H1 (cell line): ENCODE data around the gene PCDH9. TPM values are rescaled to one million over a fixed set of nuclear protein-coding genes. Genes with fewer than 3 reads are reported as not detected.

Experiments used
- CTCF ChIA-PET: fragments of 300-600 bp; sonication (Branson Sonifier 250); formaldehyde crosslinking; loops from one replicate; lab custom pipeline; 2021; ENCODE audit not compliant: partially characterized antibody; lab: Charles Lee
- POLR2A ChIA-PET: fragments of 300-600 bp; sonication (Branson Sonifier 250); formaldehyde crosslinking; loops from one replicate; lab custom pipeline; 2021; ENCODE audit warnings: inconsistent platforms; ENCODE audit not compliant: partially characterized antibody; lab: Charles Lee
- DNase-seq, 2 experiments: peaks; one replicate each; pipeline versions ENCODE4 v3.0.0 to v3.0.0-alpha.2; 2010 to 2022; ENCODE audit warnings: low spot score in 2 of 2, low read depth in 1 of 2, mixed read lengths in 1 of 2
- FAIRE-seq: peaks from 2 replicates; lab custom pipeline; 2011; peaks lifted over from hg19 to GRCh38; lab: Jason Lieb, UNC
- H2AFZ ChIP-seq: 2 replicates; pipeline ENCODE4 v1.8.1; 2012; ENCODE audit warnings: low read length, inconsistent platforms
- H2AK5ac ChIP-seq: 2 replicates; pipeline ENCODE4 v1.6.1; 2013; ENCODE audit warnings: low read depth, low read length
- H2BK120ac ChIP-seq: replicated peaks from 2 replicates; pipeline ENCODE3; 2013; ENCODE audit warnings: low read depth, low read length, inconsistent platforms
- H2BK12ac ChIP-seq: 2 replicates; pipeline ENCODE4 v1.6.1; 2013; ENCODE audit warnings: low read depth, low read length
- H2BK15ac ChIP-seq: 2 replicates; pipeline ENCODE4 v1.6.1; 2013; ENCODE audit warnings: low read length
- H2BK20ac ChIP-seq: 2 replicates; pipeline ENCODE4 v1.6.1; 2013; ENCODE audit warnings: low read length
- H2BK5ac ChIP-seq: 2 replicates; pipeline ENCODE4 v1.6.1; 2013; ENCODE audit warnings: low read depth, low read length
- H3K14ac ChIP-seq: 2 replicates; pipeline ENCODE4 v1.6.1; 2013; ENCODE audit warnings: inconsistent platforms; ENCODE audit not compliant: insufficient read length
- H3K18ac ChIP-seq: 2 replicates; pipeline ENCODE4 v1.6.1; 2013; ENCODE audit warnings: low read length; ENCODE audit errors: extremely low read depth
- H3K23ac ChIP-seq: 2 replicates; pipeline ENCODE4 v1.6.1; 2013; ENCODE audit warnings: inconsistent platforms; ENCODE audit not compliant: insufficient read length
- H3K23me2 ChIP-seq: 2 replicates; pipeline ENCODE4 v1.6.1; 2013; ENCODE audit warnings: low read depth, low read length
- H3K27ac ChIP-seq: 2 replicates; pipeline ENCODE4 v1.6.1; 2011; ENCODE audit warnings: low read depth, low read length, inconsistent platforms
- H3K27me3 ChIP-seq, 4 experiments: replicated peaks in 1 of 4; 1 replicate in 1 of 4; 2 replicates in 3 of 4; pipeline versions ENCODE4 v1.6.1 to v1.8.1; 2011 to 2013; ENCODE audit warnings: low read length in 3 of 4, mild to moderate bottlenecking in 3 of 4, inconsistent platforms in 2 of 4, mixed read lengths in 2 of 4, moderate library complexity in 1 of 4; ENCODE audit not compliant: control insufficient read depth in 3 of 4, insufficient read depth in 3 of 4; ENCODE audit errors: extremely low read depth in 1 of 4
- H3K36me3 ChIP-seq, 4 experiments: 2 replicates each; pipeline versions ENCODE4 v1.6.1 to v1.8.1; 2011 to 2013; ENCODE audit warnings: mild to moderate bottlenecking in 4 of 4, low read length in 3 of 4, moderate library complexity in 2 of 4, control low read depth in 1 of 4, inconsistent platforms in 1 of 4; ENCODE audit not compliant: insufficient read depth in 4 of 4, control insufficient read depth in 2 of 4
- H3K4ac ChIP-seq: replicated peaks from 2 replicates; pipeline ENCODE3; 2013; ENCODE audit warnings: low read length, low read depth, mixed read lengths, inconsistent platforms; ENCODE audit not compliant: insufficient read length
- H3K4me1 ChIP-seq, 4 experiments: replicated peaks in 1 of 4; 1 replicate in 1 of 4; 2 replicates in 3 of 4; pipeline versions ENCODE4 v1.6.1 to v1.8.1; 2011 to 2013; ENCODE audit warnings: low read length in 3 of 4, inconsistent platforms in 2 of 4, mixed read lengths in 1 of 4; ENCODE audit not compliant: insufficient read depth in 4 of 4, control insufficient read depth in 3 of 4
- H3K4me2 ChIP-seq, 2 experiments: 2 replicates each; pipeline versions ENCODE4 v1.6.1 to v1.8.1; 2011 to 2013; ENCODE audit warnings: low read depth in 2 of 2, low read length in 2 of 2, control low read depth in 1 of 2, inconsistent platforms in 1 of 2, mild to moderate bottlenecking in 1 of 2; ENCODE audit not compliant: insufficient read depth in 1 of 2
- H3K4me3 ChIP-seq, 4 experiments: fragments of 200-600, 300-600 bp in 1 of 4; sonication (generic), shearing (Covaris generic), sonication (Bioruptor Twin) in 1 of 4; 2 replicates each; pipeline versions ENCODE4 v1.5.1 to v1.8.1; 2011 to 2016; ENCODE audit warnings: low read length in 4 of 4, low read depth in 3 of 4, control low read depth in 2 of 4, inconsistent platforms in 2 of 4, mild to moderate bottlenecking in 2 of 4, mixed read lengths in 1 of 4, moderate library complexity in 1 of 4; ENCODE audit not compliant: insufficient read depth in 2 of 4; ENCODE audit errors: extremely low read depth in 1 of 4
- H3K56ac ChIP-seq: replicated peaks from 2 replicates; pipeline ENCODE3; 2013; ENCODE audit warnings: low read depth, mild to moderate bottlenecking, mixed read lengths, low read length, inconsistent platforms; ENCODE audit not compliant: insufficient read length
- H3K79me1 ChIP-seq: 2 replicates; pipeline ENCODE4 v1.6.1; 2013; ENCODE audit warnings: low read depth, low read length, control low read depth
- H3K79me2 ChIP-seq, 2 experiments: 2 replicates each; pipeline versions ENCODE4 v1.6.1 to v1.8.1; 2012 to 2013; ENCODE audit warnings: low read length in 2 of 2, mild to moderate bottlenecking in 2 of 2, inconsistent platforms in 1 of 2; ENCODE audit not compliant: insufficient read depth in 2 of 2, control insufficient read depth in 1 of 2
- H3K9ac ChIP-seq, 4 experiments: replicated peaks in 1 of 4; 1 replicate in 1 of 4; 2 replicates in 3 of 4; pipeline versions ENCODE4 v1.6.1 to v1.8.1; 2011 to 2013; ENCODE audit warnings: low read depth in 3 of 4, low read length in 3 of 4, control low read depth in 2 of 4, mild to moderate bottlenecking in 2 of 4, moderate library complexity in 2 of 4, inconsistent platforms in 1 of 4; ENCODE audit errors: extremely low read depth in 1 of 4
- H3K9me3 ChIP-seq, 2 experiments: 2 replicates each; pipeline versions ENCODE4 v1.6.1 to v1.8.1; 2012 to 2013; ENCODE audit warnings: mild to moderate bottlenecking in 2 of 2, moderate library complexity in 2 of 2, control low read depth in 1 of 2, inconsistent platforms in 1 of 2, low read depth in 1 of 2, low read length in 1 of 2, mixed read lengths in 1 of 2; ENCODE audit not compliant: insufficient read depth in 2 of 2
- H4K20me1 ChIP-seq, 2 experiments: replicated peaks in 1 of 2; 2 replicates each; pipeline versions ENCODE3 to v1.8.1; 2011 to 2013; ENCODE audit warnings: inconsistent platforms in 2 of 2, low read length in 2 of 2, mild to moderate bottlenecking in 1 of 2; ENCODE audit not compliant: insufficient read depth in 2 of 2, control insufficient read depth in 1 of 2
- H4K5ac ChIP-seq: 2 replicates; pipeline ENCODE4 v1.6.1; 2013; ENCODE audit warnings: low read length, low read depth, mixed read lengths, inconsistent platforms; ENCODE audit not compliant: insufficient read length
- H4K8ac ChIP-seq: 2 replicates; pipeline ENCODE4 v1.8.0; 2013; ENCODE audit warnings: mild to moderate bottlenecking, moderate library complexity, low read length, inconsistent platforms; ENCODE audit not compliant: insufficient read depth; ENCODE audit errors: extremely low read depth
- H4K91ac ChIP-seq: replicated peaks from 2 replicates; pipeline ENCODE3; 2013; ENCODE audit warnings: low read length, mixed read lengths, inconsistent platforms; ENCODE audit not compliant: insufficient read length
- EGR1 ChIP-seq: IDR thresholded peaks from 2 replicates; pipeline ENCODE4 v1.6.1; 2011; ENCODE audit warnings: low read depth, low read length, borderline replicate concordance
- WGBS, 2 experiments: shearing (Covaris generic) in 1 of 2; methylation state at CpG; one replicate each; pipeline versions ENCODE4 v1.1.6 to v1.1.7; 2013 to 2015; ENCODE audit warnings: low lambda C conversion rate in 2 of 2, mixed read lengths in 2 of 2, inconsistent platforms in 1 of 2, low coverage in 1 of 2, missing lambda C conversion rate in 1 of 2; ENCODE audit not compliant: insufficient replicate concordance in 2 of 2, insufficient coverage in 1 of 2, insufficient read length in 1 of 2; ENCODE audit errors: extremely low coverage in 1 of 2, missing lambda C conversion rate in 1 of 2; 5-methylcytosine and 5-hydroxymethylcytosine counted together
- polyA plus RNA-seq, 7 experiments: library from polyadenylated mRNA; depleted of rRNA in 3 of 7; stranded (reverse) in 5 of 7; unstranded in 2 of 7; fragments of >200 nt in 5 of 7; fragments of 200-250 nt in 2 of 7; gene quantifications; 1 replicate in 5 of 7; 2 replicates in 1 of 7; 4 replicates in 1 of 7; pipeline versions ENCODE4 v1.2.1 to v1.2.3, GENCODE V29; 2011 to 2013; ENCODE audit warnings: missing spikeins in 2 of 7, mixed read lengths in 2 of 7
- total RNA-seq: library from RNA; stranded (reverse); fragmentation: NEBNext Ultra II Directional; extraction: Animal tissue kit (Norgen Biotek cat#: 25700); gene quantifications from 2 replicates; pipeline ENCODE4 v1.2.1, GENCODE V29; 2021

Gene PCDH9
- total and polyA plus RNA-seq, 2 of the 8 experiments (the other 6 are each of a cell fraction or from before 2014, with no cell fraction given): 0.12 to 0.60 TPM

DNA sequence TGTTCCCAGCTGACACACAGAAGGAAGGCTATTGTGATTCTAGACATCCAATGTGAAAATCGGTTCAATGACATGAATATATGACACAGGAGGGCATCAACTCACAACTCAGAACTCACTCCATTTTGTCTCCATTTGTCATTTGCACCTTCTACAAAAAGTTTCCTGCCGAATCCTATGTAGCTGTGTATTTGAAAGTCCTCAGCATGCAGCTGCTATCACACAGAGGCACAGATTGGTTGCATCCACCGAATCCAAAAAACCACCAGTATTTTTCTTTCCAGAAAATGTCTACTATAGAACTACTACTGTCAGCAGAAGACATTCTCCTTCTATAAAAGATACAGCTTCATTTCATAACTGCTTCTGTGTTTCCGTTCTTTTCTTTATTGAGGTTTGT is 13.3 kb downstream of the PCDH9 start:
- Histone ChIP-seq H3K79me2 (no peaks in the 10 kb centered on the region), H2AFZ (no peak overlapping the region), H2BK12ac (no peak overlapping the region), H4K20me1 (no peaks in the 10 kb centered on the region), H4K91ac (no peak overlapping the region), H3K36me3 (no peaks in the 10 kb centered on the region), H2AK5ac (no peak overlapping the region), H3K4ac (no peak overlapping the region), H3K27ac (no peak overlapping the region), H3K79me1 (no peaks in the 10 kb centered on the region), H3K27me3 (no peaks in the 10 kb centered on the region), H3K14ac (no peak overlapping the region), H2BK120ac (no peak overlapping the region), H4K5ac (no peak overlapping the region), H2BK15ac (no peak overlapping the region), H3K56ac (no peak overlapping the region), H3K23me2 (no peaks in the 10 kb centered on the region), H4K8ac (no peak overlapping the region), H3K23ac (no peak overlapping the region), H3K4me3 (no peak overlapping the region), H3K9me3 (no peaks in the 10 kb centered on the region), H2BK5ac (no peak overlapping the region), H3K9ac (peak overlapping the region in 1 of 4 experiments; percentile 34; a peak in 1 of 7 replicates), H2BK20ac (no peak overlapping the region), H3K4me2 (no peak overlapping the region), H3K4me1 (no peaks in the 10 kb centered on the region), H3K18ac (no peak overlapping the region)
- ChIA-PET CTCF (interaction anchor here (2.3 kb wide), 1 partner anchor 223 kb away, joined by 5 read pairs; no protein-coding TSS in a partner anchor), POLR2A (no interaction called here)
- TF ChIP-seq EGR1: no peak
- no peak for DNase-seq
- WGBS, 2 experiments: 92% methylated on average over 4 of the region's 4 CpGs; no CpG with 5 or more reads in 1 of the 2 experiments
- FAIRE-seq: no peak
